Natural killer cell (primary cell): Measurements from ENCODE around the gene PRAC2. TPM values are rescaled to one million over a fixed set of nuclear protein-coding genes. Genes with fewer than 3 reads are reported as not detected.

ENCODE experiments used
- ATAC-seq, 3 donors: fragments of 150-1000 bp in 2 of 3; fragments of 200-7000 bp in 1 of 3; cut with Tn5 transposase; 1 replicate in 1 of 3; 2 replicates in 2 of 3; pipeline ENCODE4 v1.10.0; 2021; ENCODE audit warnings: mild to moderate bottlenecking in 2 of 3, moderate library complexity in 2 of 3
- DNase-seq, 2 donors: peaks; one replicate each; pipeline versions ENCODE4 v3.0.0 to v3.0.0-alpha.2; 2013 to 2021; ENCODE audit warnings: mixed read lengths in 1 of 2
- H3K27ac ChIP-seq: one replicate; pipeline ENCODE4 v1.5.1; 2013; ENCODE audit warnings: mild to moderate bottlenecking, low read length
- H3K27me3 ChIP-seq: one replicate; pipeline ENCODE4 v1.6.1; 2013; ENCODE audit warnings: low read length; ENCODE audit not compliant: control insufficient read depth, insufficient read depth
- H3K36me3 ChIP-seq: one replicate; pipeline ENCODE4 v1.6.1; 2013; ENCODE audit warnings: low read length; ENCODE audit not compliant: control insufficient read depth, insufficient read depth
- H3K4me1 ChIP-seq: one replicate; pipeline ENCODE4 v1.6.1; 2013; ENCODE audit warnings: low read length; ENCODE audit not compliant: control insufficient read depth, insufficient read depth
- H3K4me3 ChIP-seq: one replicate; pipeline ENCODE4 v1.5.1; 2013; ENCODE audit warnings: low read length
- H3K9me3 ChIP-seq: one replicate; pipeline ENCODE4 v1.6.1; 2013; ENCODE audit warnings: low read length; ENCODE audit not compliant: control insufficient read depth, insufficient read depth
- H3K27ac Mint-ChIP-seq, 2 donors: one replicate each; pipeline ENCODE4 v1.8.0; 2022; ENCODE audit warnings: mild to moderate bottlenecking in 2 of 2, mixed read lengths in 2 of 2, moderate library complexity in 1 of 2
- H3K27me3 Mint-ChIP-seq, 2 donors: one replicate each; pipeline ENCODE4 v1.8.0; 2022; ENCODE audit warnings: low read depth in 2 of 2, mixed read lengths in 2 of 2
- H3K36me3 Mint-ChIP-seq: one replicate; pipeline ENCODE4 v1.8.0; 2022; ENCODE audit warnings: mixed read lengths
- H3K4me1 Mint-ChIP-seq, 2 donors: one replicate each; pipeline ENCODE4 v1.8.0; 2022; ENCODE audit warnings: mixed read lengths in 2 of 2
- H3K4me3 Mint-ChIP-seq: one replicate; pipeline ENCODE4 v1.8.0; 2022; ENCODE audit warnings: mild to moderate bottlenecking, moderate library complexity, mixed read lengths
- H3K9me3 Mint-ChIP-seq, 2 donors: one replicate each; pipeline ENCODE4 v1.8.0; 2022; ENCODE audit warnings: mixed read lengths in 2 of 2
- CTCF ChIP-seq: fragments of 200-600 bp; IDR thresholded peaks from one replicate; pipeline ENCODE4 v1.8.0; 2022; ENCODE audit warnings: antibody characterized with exemption
- WGBS: methylation state at CpG from one replicate; pipeline ENCODE4 v1.1.7; 2013; ENCODE audit warnings: missing lambda C conversion rate; ENCODE audit not compliant: insufficient coverage; 5-methylcytosine and 5-hydroxymethylcytosine counted together
- intact Hi-C: fragments of 100-400 bp; cut with micrococcal nuclease; formaldehyde crosslinking; loops from one replicate; pipeline ENCODE4 v1.14.2; 2022
- total RNA-seq, 4 donors: library from RNA; stranded (reverse); fragments of 120-200 nt in 1 of 4; gene quantifications; one replicate each; pipeline versions ENCODE4 v1.2.3 to v1.2.4, GENCODE V29; 2013 to 2022

PRAC2 gene
- total RNA-seq, 3 donors from 2014 or later (not counting 1 experiment from before 2014, with no cell fraction given): not detected

DNA sequence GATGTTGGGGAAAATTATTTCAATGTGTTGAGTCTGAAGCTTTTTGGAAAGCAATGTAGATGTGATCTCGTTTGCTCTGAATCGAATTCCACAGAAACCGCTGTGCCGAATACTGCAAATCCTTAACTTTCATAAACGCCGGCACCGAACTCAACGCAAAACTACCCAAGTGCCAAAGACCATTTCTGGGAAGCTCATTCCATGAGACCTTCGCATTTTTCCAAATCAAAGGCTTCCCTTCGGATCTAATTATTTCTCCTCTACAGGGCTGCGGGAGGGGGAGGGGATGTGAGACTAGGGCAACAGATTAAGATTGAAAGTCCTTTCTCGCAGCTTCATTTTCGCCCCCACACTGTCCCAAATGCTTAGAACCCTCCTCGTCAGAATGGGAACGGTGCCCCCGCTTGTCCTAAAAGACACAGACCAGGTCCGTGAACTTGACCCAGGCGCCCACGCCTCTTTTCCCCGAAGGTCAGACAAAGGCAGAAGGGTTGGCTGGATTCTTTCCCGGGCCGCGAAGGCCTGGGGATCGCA, 4.7 kb upstream of the PRAC2 start:
- Mint-ChIP-seq H3K9me3 (no peaks in the 10 kb centered on the region), H3K36me3 (no peaks in the 10 kb centered on the region), H3K4me1 (peaks cover 0 to 31% of the 10 kb centered on the region in 2 donors), H3K4me3 (no peak overlapping the region), H3K27me3 (peaks cover 56 to 63% of the 10 kb centered on the region in 2 donors), H3K27ac (no peak overlapping the region)
- Histone ChIP-seq H3K27me3 (peaks cover 64% of the 10 kb centered on the region), H3K36me3 (no peaks in the 10 kb centered on the region), H3K9me3 (peaks cover 3% of the 10 kb centered on the region), H3K4me1 (peaks cover 29% of the 10 kb centered on the region), H3K27ac (no peak overlapping the region), H3K4me3 (no peak overlapping the region)
- DNase-seq (peak in 1 of 2 donors; percentile 34), ATAC-seq (no peak)
- no peak for TF ChIP-seq CTCF
- intact Hi-C loops: no loop called here
- 12% methylated on average over 21 of the region's 24 CpGs for WGBS

DNA sequence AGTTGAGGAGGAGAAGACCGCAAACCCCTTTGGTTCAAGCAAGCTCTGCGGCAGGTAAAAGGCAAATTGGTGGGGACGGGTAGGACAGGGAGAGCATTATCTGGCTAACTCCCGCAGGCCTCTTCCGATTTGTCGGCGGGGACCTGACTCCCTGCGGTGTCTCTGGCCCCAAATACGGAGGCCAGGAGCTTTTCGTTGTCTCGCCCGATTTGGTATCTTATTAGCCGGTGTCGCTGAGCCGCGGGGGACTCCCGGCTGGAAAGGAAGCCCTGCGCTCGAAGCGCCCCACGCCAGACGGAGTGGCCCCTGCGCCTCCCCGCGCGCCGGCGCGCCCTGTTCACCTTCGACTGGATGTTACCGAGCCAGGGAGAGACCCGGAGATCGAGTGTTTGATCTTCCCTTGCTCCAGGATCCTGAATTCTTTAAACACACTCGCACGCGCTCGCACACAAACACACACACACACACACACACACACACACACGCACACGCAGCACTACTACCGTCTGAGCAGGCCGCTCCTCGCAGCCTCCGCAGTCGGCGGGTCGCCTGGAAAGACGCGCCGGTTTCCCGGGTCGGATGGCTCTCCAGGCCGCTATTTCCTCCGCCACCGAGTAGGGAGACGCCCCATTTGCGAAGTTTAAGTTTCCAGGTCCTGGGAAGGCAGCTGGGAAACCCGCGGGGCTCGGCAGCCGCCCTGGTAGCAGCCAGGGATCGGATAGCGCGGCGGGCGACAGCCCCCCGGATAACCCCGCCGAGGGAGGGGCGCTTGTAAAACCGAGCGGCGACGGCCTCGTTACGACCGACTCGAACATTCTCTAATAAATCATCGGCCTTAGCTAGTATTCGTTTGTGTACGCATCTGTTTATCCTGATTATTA, 4.0 kb upstream of the PRAC2 start:
- no peaks in the 10 kb centered on the region for H3K36me3 Mint-ChIP-seq
- H3K4me3 Mint-ChIP-seq: peak overlapping the region; percentile 17
- TF ChIP-seq CTCF: no peak
- intact Hi-C loops: no loop called here
- no peaks in the 10 kb centered on the region for H3K9me3 Mint-ChIP-seq
- H3K27ac ChIP-seq: no peak overlapping the region
- H3K36me3 ChIP-seq: no peaks in the 10 kb centered on the region
- H3K27me3 ChIP-seq: peaks cover 71% of the 10 kb centered on the region
- H3K9me3 ChIP-seq: peaks cover 3% of the 10 kb centered on the region
- H3K4me1 Mint-ChIP-seq: peaks cover 6 to 38% of the 10 kb centered on the region in 2 donors
- DNase-seq (peak in 1 of 2 donors; percentile 47), ATAC-seq (peak in 1 of 3 donors; percentile 32)
- 8% methylated on average over 80 of the region's 80 CpGs for WGBS
- H3K4me1 ChIP-seq: peaks cover 35% of the 10 kb centered on the region
- peaks cover 59 to 65% of the 10 kb centered on the region in 2 donors for H3K27me3 Mint-ChIP-seq
- no peak overlapping the region for H3K27ac Mint-ChIP-seq
- H3K4me3 ChIP-seq: no peak overlapping the region

- no peaks in the 10 kb centered on the region for H3K9me3 Mint-ChIP-seq
- no peak overlapping the region for H3K27ac Mint-ChIP-seq
- H3K27me3 Mint-ChIP-seq: peaks cover 64 to 65% of the 10 kb centered on the region in 2 donors
- no peak overlapping the region for H3K4me3 ChIP-seq
- H3K4me1 ChIP-seq: peaks cover 42% of the 10 kb centered on the region
- no peak overlapping the region for H3K27ac ChIP-seq
- 15% methylated on average over 32 of the region's 37 CpGs for WGBS
- no peak overlapping the region for H3K4me3 Mint-ChIP-seq
- H3K36me3 ChIP-seq: no peaks in the 10 kb centered on the region
- peaks cover 79% of the 10 kb centered on the region for H3K27me3 ChIP-seq
- peaks cover 12 to 45% of the 10 kb centered on the region in 2 donors for H3K4me1 Mint-ChIP-seq
- H3K9me3 ChIP-seq: peaks cover 3% of the 10 kb centered on the region
- no peaks in the 10 kb centered on the region for H3K36me3 Mint-ChIP-seq
- TF ChIP-seq CTCF: no peak
- intact Hi-C loops: loop anchor here (5.0 to 10.0 kb wide), 4 partner anchors 38 to 975 kb away; partner anchors contain the start of gene HOXB7
- peak in 1 of 2 donors; percentile 32 for DNase-seq
- no peak for ATAC-seq
Measured at GRCh38 chr17:48719642-48720265, 3.2 kb upstream of the PRAC2 start.
